H1 (cell line): ENCODE results near the gene KCNE3. TPM values are rescaled to one million over a fixed set of nuclear protein-coding genes. Genes with fewer than 3 reads are reported as not detected.

ENCODE experiments used
- CTCF ChIA-PET: fragments of 300-600 bp; sonication (Branson Sonifier 250); formaldehyde crosslinking; loops from one replicate; lab custom pipeline; 2021; ENCODE audit not compliant: partially characterized antibody; lab: Charles Lee
- POLR2A ChIA-PET: fragments of 300-600 bp; sonication (Branson Sonifier 250); formaldehyde crosslinking; loops from one replicate; lab custom pipeline; 2021; ENCODE audit warnings: inconsistent platforms; ENCODE audit not compliant: partially characterized antibody; lab: Charles Lee
- DNase-seq, 2 experiments: peaks; one replicate each; pipeline versions ENCODE4 v3.0.0 to v3.0.0-alpha.2; 2010 to 2022; ENCODE audit warnings: low spot score in 2 of 2, low read depth in 1 of 2, mixed read lengths in 1 of 2
- FAIRE-seq: peaks from 2 replicates; lab custom pipeline; 2011; peaks lifted over from hg19 to GRCh38; lab: Jason Lieb, UNC
- H2AFZ ChIP-seq: 2 replicates; pipeline ENCODE4 v1.8.1; 2012; ENCODE audit warnings: low read length, inconsistent platforms
- H2AK5ac ChIP-seq: 2 replicates; pipeline ENCODE4 v1.6.1; 2013; ENCODE audit warnings: low read depth, low read length
- H2BK120ac ChIP-seq: replicated peaks from 2 replicates; pipeline ENCODE3; 2013; ENCODE audit warnings: low read depth, low read length, inconsistent platforms
- H2BK12ac ChIP-seq: 2 replicates; pipeline ENCODE4 v1.6.1; 2013; ENCODE audit warnings: low read depth, low read length
- H2BK15ac ChIP-seq: 2 replicates; pipeline ENCODE4 v1.6.1; 2013; ENCODE audit warnings: low read length
- H2BK20ac ChIP-seq: 2 replicates; pipeline ENCODE4 v1.6.1; 2013; ENCODE audit warnings: low read length
- H2BK5ac ChIP-seq: 2 replicates; pipeline ENCODE4 v1.6.1; 2013; ENCODE audit warnings: low read depth, low read length
- H3K14ac ChIP-seq: 2 replicates; pipeline ENCODE4 v1.6.1; 2013; ENCODE audit warnings: inconsistent platforms; ENCODE audit not compliant: insufficient read length
- H3K18ac ChIP-seq: 2 replicates; pipeline ENCODE4 v1.6.1; 2013; ENCODE audit warnings: low read length; ENCODE audit errors: extremely low read depth
- H3K23ac ChIP-seq: 2 replicates; pipeline ENCODE4 v1.6.1; 2013; ENCODE audit warnings: inconsistent platforms; ENCODE audit not compliant: insufficient read length
- H3K23me2 ChIP-seq: 2 replicates; pipeline ENCODE4 v1.6.1; 2013; ENCODE audit warnings: low read depth, low read length
- H3K27ac ChIP-seq: 2 replicates; pipeline ENCODE4 v1.6.1; 2011; ENCODE audit warnings: low read depth, low read length, inconsistent platforms
- H3K27me3 ChIP-seq, 4 experiments: replicated peaks in 1 of 4; 1 replicate in 1 of 4; 2 replicates in 3 of 4; pipeline versions ENCODE4 v1.6.1 to v1.8.1; 2011 to 2013; ENCODE audit warnings: low read length in 3 of 4, mild to moderate bottlenecking in 3 of 4, inconsistent platforms in 2 of 4, mixed read lengths in 2 of 4, moderate library complexity in 1 of 4; ENCODE audit not compliant: control insufficient read depth in 3 of 4, insufficient read depth in 3 of 4; ENCODE audit errors: extremely low read depth in 1 of 4
- H3K36me3 ChIP-seq, 4 experiments: 2 replicates each; pipeline versions ENCODE4 v1.6.1 to v1.8.1; 2011 to 2013; ENCODE audit warnings: mild to moderate bottlenecking in 4 of 4, low read length in 3 of 4, moderate library complexity in 2 of 4, control low read depth in 1 of 4, inconsistent platforms in 1 of 4; ENCODE audit not compliant: insufficient read depth in 4 of 4, control insufficient read depth in 2 of 4
- H3K4ac ChIP-seq: replicated peaks from 2 replicates; pipeline ENCODE3; 2013; ENCODE audit warnings: low read length, low read depth, mixed read lengths, inconsistent platforms; ENCODE audit not compliant: insufficient read length
- H3K4me1 ChIP-seq, 4 experiments: replicated peaks in 1 of 4; 1 replicate in 1 of 4; 2 replicates in 3 of 4; pipeline versions ENCODE4 v1.6.1 to v1.8.1; 2011 to 2013; ENCODE audit warnings: low read length in 3 of 4, inconsistent platforms in 2 of 4, mixed read lengths in 1 of 4; ENCODE audit not compliant: insufficient read depth in 4 of 4, control insufficient read depth in 3 of 4
- H3K4me2 ChIP-seq, 2 experiments: 2 replicates each; pipeline versions ENCODE4 v1.6.1 to v1.8.1; 2011 to 2013; ENCODE audit warnings: low read depth in 2 of 2, low read length in 2 of 2, control low read depth in 1 of 2, inconsistent platforms in 1 of 2, mild to moderate bottlenecking in 1 of 2; ENCODE audit not compliant: insufficient read depth in 1 of 2
- H3K4me3 ChIP-seq, 4 experiments: fragments of 200-600, 300-600 bp in 1 of 4; sonication (generic), shearing (Covaris generic), sonication (Bioruptor Twin) in 1 of 4; 2 replicates each; pipeline versions ENCODE4 v1.5.1 to v1.8.1; 2011 to 2016; ENCODE audit warnings: low read length in 4 of 4, low read depth in 3 of 4, control low read depth in 2 of 4, inconsistent platforms in 2 of 4, mild to moderate bottlenecking in 2 of 4, mixed read lengths in 1 of 4, moderate library complexity in 1 of 4; ENCODE audit not compliant: insufficient read depth in 2 of 4; ENCODE audit errors: extremely low read depth in 1 of 4
- H3K56ac ChIP-seq: replicated peaks from 2 replicates; pipeline ENCODE3; 2013; ENCODE audit warnings: low read depth, mild to moderate bottlenecking, mixed read lengths, low read length, inconsistent platforms; ENCODE audit not compliant: insufficient read length
- H3K79me1 ChIP-seq: 2 replicates; pipeline ENCODE4 v1.6.1; 2013; ENCODE audit warnings: low read depth, low read length, control low read depth
- H3K79me2 ChIP-seq, 2 experiments: 2 replicates each; pipeline versions ENCODE4 v1.6.1 to v1.8.1; 2012 to 2013; ENCODE audit warnings: low read length in 2 of 2, mild to moderate bottlenecking in 2 of 2, inconsistent platforms in 1 of 2; ENCODE audit not compliant: insufficient read depth in 2 of 2, control insufficient read depth in 1 of 2
- H3K9ac ChIP-seq, 4 experiments: replicated peaks in 1 of 4; 1 replicate in 1 of 4; 2 replicates in 3 of 4; pipeline versions ENCODE4 v1.6.1 to v1.8.1; 2011 to 2013; ENCODE audit warnings: low read depth in 3 of 4, low read length in 3 of 4, control low read depth in 2 of 4, mild to moderate bottlenecking in 2 of 4, moderate library complexity in 2 of 4, inconsistent platforms in 1 of 4; ENCODE audit errors: extremely low read depth in 1 of 4
- H3K9me3 ChIP-seq, 2 experiments: 2 replicates each; pipeline versions ENCODE4 v1.6.1 to v1.8.1; 2012 to 2013; ENCODE audit warnings: mild to moderate bottlenecking in 2 of 2, moderate library complexity in 2 of 2, control low read depth in 1 of 2, inconsistent platforms in 1 of 2, low read depth in 1 of 2, low read length in 1 of 2, mixed read lengths in 1 of 2; ENCODE audit not compliant: insufficient read depth in 2 of 2
- H4K20me1 ChIP-seq, 2 experiments: replicated peaks in 1 of 2; 2 replicates each; pipeline versions ENCODE3 to v1.8.1; 2011 to 2013; ENCODE audit warnings: inconsistent platforms in 2 of 2, low read length in 2 of 2, mild to moderate bottlenecking in 1 of 2; ENCODE audit not compliant: insufficient read depth in 2 of 2, control insufficient read depth in 1 of 2
- H4K5ac ChIP-seq: 2 replicates; pipeline ENCODE4 v1.6.1; 2013; ENCODE audit warnings: low read length, low read depth, mixed read lengths, inconsistent platforms; ENCODE audit not compliant: insufficient read length
- H4K8ac ChIP-seq: 2 replicates; pipeline ENCODE4 v1.8.0; 2013; ENCODE audit warnings: mild to moderate bottlenecking, moderate library complexity, low read length, inconsistent platforms; ENCODE audit not compliant: insufficient read depth; ENCODE audit errors: extremely low read depth
- H4K91ac ChIP-seq: replicated peaks from 2 replicates; pipeline ENCODE3; 2013; ENCODE audit warnings: low read length, mixed read lengths, inconsistent platforms; ENCODE audit not compliant: insufficient read length
- MAFK ChIP-seq: IDR thresholded peaks from 2 replicates; pipeline ENCODE4 v1.6.1; 2012; ENCODE audit warnings: low read depth, mild to moderate bottlenecking, improper control_type of control experiment, low read length
- SUZ12 ChIP-seq: fragments of 200-600 bp; sonication (generic); IDR thresholded peaks from 2 replicates; pipeline ENCODE4 v1.6.1; 2012; ENCODE audit warnings: mild to moderate bottlenecking, inconsistent platforms, low read length, moderate library complexity, mixed read lengths
- TBP ChIP-seq: IDR thresholded peaks from 2 replicates; pipeline ENCODE4 v1.6.1; 2011; ENCODE audit warnings: low read depth, low read length, improper control_type of control experiment
- WGBS, 2 experiments: shearing (Covaris generic) in 1 of 2; methylation state at CpG; one replicate each; pipeline versions ENCODE4 v1.1.6 to v1.1.7; 2013 to 2015; ENCODE audit warnings: low lambda C conversion rate in 2 of 2, mixed read lengths in 2 of 2, inconsistent platforms in 1 of 2, low coverage in 1 of 2, missing lambda C conversion rate in 1 of 2; ENCODE audit not compliant: insufficient replicate concordance in 2 of 2, insufficient coverage in 1 of 2, insufficient read length in 1 of 2; ENCODE audit errors: extremely low coverage in 1 of 2, missing lambda C conversion rate in 1 of 2; 5-methylcytosine and 5-hydroxymethylcytosine counted together
- polyA plus RNA-seq, 7 experiments: library from polyadenylated mRNA; depleted of rRNA in 3 of 7; stranded (reverse) in 5 of 7; unstranded in 2 of 7; fragments of >200 nt in 5 of 7; fragments of 200-250 nt in 2 of 7; gene quantifications; 1 replicate in 5 of 7; 2 replicates in 1 of 7; 4 replicates in 1 of 7; pipeline versions ENCODE4 v1.2.1 to v1.2.3, GENCODE V29; 2011 to 2013; ENCODE audit warnings: missing spikeins in 2 of 7, mixed read lengths in 2 of 7
- total RNA-seq: library from RNA; stranded (reverse); fragmentation: NEBNext Ultra II Directional; extraction: Animal tissue kit (Norgen Biotek cat#: 25700); gene quantifications from 2 replicates; pipeline ENCODE4 v1.2.1, GENCODE V29; 2021

KCNE3 gene
- total and polyA plus RNA-seq, 2 of the 8 experiments (the other 6 are each of a cell fraction or from before 2014, with no cell fraction given), result 1.9 to 3.5 TPM

DNA sequence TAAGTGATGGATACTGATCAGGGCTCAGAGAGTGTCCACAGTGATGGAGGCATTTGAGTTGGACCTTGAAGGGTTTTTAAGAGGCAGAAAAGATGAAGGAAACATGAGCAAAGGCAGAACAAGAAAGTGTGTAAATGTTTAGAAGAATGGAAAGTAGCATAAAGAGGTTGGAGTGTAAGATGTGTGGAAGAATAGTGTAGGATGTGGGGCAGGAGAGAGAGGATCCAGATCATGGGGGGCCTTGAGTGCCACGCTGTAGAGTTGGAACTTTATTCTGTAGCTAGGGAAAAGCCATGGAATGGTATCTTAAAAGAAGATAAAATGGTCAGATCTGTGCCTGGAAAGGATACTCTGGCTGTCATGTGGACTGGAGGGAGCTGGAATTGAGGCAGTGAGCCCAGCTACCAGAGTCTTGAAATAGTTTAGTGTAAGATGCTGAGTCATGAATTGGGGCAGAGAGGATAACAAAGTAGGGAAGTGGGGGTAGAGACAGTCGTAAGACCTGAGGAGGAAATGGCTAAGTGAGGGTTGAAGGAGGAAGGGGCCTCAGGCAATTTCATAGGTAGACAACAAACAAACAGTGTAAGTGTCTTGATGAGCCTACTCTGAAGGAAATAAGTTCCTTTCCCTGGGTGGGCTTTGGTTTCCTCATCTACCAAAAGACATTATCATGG, 6.7 kb downstream of the KCNE3 start:
- Histone ChIP-seq H2BK5ac (no peak overlapping the region), H3K4me2 (no peak overlapping the region), H2BK15ac (no peak overlapping the region), H3K4me3 (no peak overlapping the region), H3K23ac (no peak overlapping the region), H2BK20ac (no peak overlapping the region), H2BK120ac (no peak overlapping the region), H4K5ac (no peak overlapping the region), H3K9ac (no peak overlapping the region), H3K56ac (no peak overlapping the region), H3K36me3 (no peaks in the 10 kb centered on the region), H3K23me2 (no peaks in the 10 kb centered on the region), H3K79me2 (no peaks in the 10 kb centered on the region), H3K4me1 (peaks cover 0 to 5% (median under 1%) of the 10 kb centered on the region in 4 experiments; a peak in 1 of 7 replicates), H3K27me3 (no peaks in the 10 kb centered on the region; a peak in 1 of 7 replicates), H2AFZ (no peak overlapping the region), H3K4ac (no peak overlapping the region), H4K91ac (no peak overlapping the region), H3K27ac (no peak overlapping the region), H3K18ac (no peak overlapping the region), H2AK5ac (no peak overlapping the region), H2BK12ac (no peak overlapping the region), H4K8ac (no peak overlapping the region), H3K79me1 (no peaks in the 10 kb centered on the region), H4K20me1 (no peaks in the 10 kb centered on the region), H3K14ac (no peak overlapping the region), H3K9me3 (no peaks in the 10 kb centered on the region)
- CTCF ChIA-PET, result interaction anchor here (1.0 to 5.3 kb wide), 5 partner anchors 8 to 110 kb away, joined by 3 to 42 read pairs (median 4); no protein-coding TSS in a partner anchor
- FAIRE-seq (no peak), DNase-seq (no peak)
- WGBS, 2 experiments, result 85% methylated on average over 2 of the region's 2 CpGs; no CpG with 5 or more reads in 1 of the 2 experiments
- POLR2A ChIA-PET, result no interaction called here
- no peak for TF ChIP-seq MAFK
- TF ChIP-seq TBP, result no peak
- no peak for TF ChIP-seq SUZ12
